Esophagus muscularis mucosa (tissue), 4 donors: Measurements from ENCODE around the gene ZFAND4.

Experiments used
- CTCF ChIP-seq, 3 experiments: fragments of 200-600 bp in 2 of 3; fragments of 450-650 bp in 1 of 3; sonication (generic) in 2 of 3; IDR thresholded peaks; one replicate each; pipeline ENCODE4 v1.5.1; 2017 to 2019; ENCODE audit warnings: antibody characterized with exemption in 3 of 3, mild to moderate bottlenecking in 2 of 3, moderate library complexity in 1 of 3
- EP300 ChIP-seq: sonication (generic); formaldehyde crosslinking; IDR thresholded peaks from one replicate; pipeline ENCODE4 v1.6.1; 2017; ENCODE audit warnings: antibody characterized with exemption
- POLR2AphosphoS5 ChIP-seq, 2 donors: sonication (generic); formaldehyde crosslinking; IDR thresholded peaks; one replicate each; pipeline ENCODE4 v1.6.1; 2017; ENCODE audit warnings: antibody characterized with exemption in 2 of 2

GRCh38 chr10:45593938-45594275 is 78.7 kb downstream of the ZFAND4 start:
- TF ChIP-seq CTCF (IDR thresholded peaks at IDR 0.05) (no peak), POLR2AphosphoS5 (IDR thresholded peaks at IDR 0.05) (no peak), EP300 (no peak)
